NCI-H226 (cell line): ENCODE measurements around the gene GALNT16.
"Not testable (repeated sequence)": the region's sequence is repeated elsewhere in the genome, so short reads cannot be mapped to it uniquely, and the experiment has no call there.

ENCODE experiments used
- DNase-seq: peaks from one replicate; pipeline ENCODE4 v3.0.0-alpha.2; 2015

The GALNT16 gene

DNA sequence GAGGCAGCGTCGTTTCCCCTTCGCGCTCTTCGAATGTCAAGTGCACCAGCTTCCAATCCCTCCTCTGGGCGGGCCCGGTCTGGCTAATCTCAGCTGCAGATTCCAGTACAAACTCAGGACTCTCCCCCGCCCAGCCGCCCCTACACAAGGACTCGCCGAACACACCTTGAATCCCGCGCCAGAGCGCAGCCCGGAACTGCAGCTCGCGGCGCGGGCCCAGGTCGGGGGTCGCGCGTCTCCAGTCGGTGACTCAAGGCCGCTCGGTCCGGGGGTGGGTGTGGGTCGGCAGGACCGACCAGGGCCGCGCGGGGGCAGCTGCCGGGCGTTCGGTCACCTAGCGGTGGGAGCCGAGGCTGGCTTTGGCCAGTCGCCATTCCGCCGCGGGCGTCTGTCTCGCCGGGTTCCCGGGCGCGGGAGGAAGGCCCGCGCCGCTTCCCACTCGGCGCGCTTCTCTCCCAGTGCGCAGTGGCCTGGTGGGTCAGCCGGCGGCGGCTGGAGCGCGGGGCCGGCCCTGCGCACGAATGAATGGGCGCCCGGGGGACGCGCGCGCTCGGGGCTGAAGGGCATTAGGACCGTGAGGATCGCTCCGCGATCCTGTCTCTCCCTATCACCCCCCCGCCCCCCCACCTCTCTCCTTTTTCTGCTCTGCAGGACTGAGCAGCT lies at the start of gene GALNT16:
Gene GALNT16, plus strand, starts transcription at position 632 of the 663 bp plus-strand sequence. CDS start 133 bp downstream, outside the sequence.
- peak; percentile 37 for DNase-seq

DNA sequence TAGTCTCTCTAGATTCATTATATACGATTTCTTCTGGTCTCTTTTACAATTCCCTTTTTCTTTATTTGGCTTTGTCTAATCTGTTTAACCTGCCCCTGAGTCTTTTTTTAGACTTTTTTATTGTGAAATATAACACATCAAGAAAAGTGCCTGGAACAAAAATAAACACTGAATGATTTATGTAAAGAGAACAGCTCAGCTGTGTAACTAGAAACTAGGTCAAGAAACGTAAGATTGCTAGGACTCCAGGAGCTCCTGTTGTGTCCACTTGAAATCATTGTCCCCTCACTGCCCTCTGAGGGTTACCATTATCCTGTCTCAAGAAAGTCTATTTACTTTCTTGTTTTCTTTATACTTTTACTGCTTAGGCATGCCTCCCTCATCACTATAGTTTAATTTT lies 45.6 kb upstream of the GALNT16 start:
- no peak for DNase-seq

DNA sequence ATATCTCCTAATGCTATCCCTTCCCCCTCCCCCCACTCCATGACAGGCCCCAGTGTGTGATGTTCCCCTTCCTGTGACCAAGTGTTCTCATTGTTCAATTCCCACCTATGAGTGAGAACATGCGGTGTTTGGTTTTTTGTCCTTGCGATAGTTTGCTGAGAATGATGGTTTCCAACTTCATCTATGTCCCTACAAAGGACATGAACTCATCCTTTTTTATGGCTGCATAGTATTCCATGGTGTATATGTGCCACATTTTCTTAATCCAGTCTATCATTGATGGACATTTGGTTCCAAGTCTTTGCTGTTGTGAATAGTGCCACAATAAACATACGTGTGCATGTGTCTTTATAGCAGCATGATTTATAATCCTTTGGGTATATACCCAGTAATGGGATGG lies 42.3 kb upstream of the GALNT16 start:
- not testable (repeated sequence) for DNase-seq

DNA sequence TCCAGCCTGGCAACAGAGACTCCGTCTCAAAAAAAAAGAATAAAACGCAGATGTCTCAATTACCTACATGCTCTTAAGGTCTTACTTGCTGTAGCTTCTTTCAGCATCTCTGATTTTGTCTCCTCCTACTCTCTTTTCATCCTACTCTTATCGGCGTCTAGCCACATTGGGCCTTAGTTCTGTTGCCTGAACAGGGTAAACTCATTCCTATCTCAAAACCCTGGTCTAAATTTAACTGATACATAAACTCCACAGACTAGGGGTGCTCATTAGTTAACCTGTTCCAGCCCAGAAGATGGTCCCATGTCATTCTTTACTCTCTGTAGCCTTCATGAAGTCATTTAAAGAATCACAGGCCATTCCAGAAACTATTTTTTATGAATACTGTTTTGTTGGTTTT lies 35.0 kb upstream of the GALNT16 start:
- no peak for DNase-seq

DNA sequence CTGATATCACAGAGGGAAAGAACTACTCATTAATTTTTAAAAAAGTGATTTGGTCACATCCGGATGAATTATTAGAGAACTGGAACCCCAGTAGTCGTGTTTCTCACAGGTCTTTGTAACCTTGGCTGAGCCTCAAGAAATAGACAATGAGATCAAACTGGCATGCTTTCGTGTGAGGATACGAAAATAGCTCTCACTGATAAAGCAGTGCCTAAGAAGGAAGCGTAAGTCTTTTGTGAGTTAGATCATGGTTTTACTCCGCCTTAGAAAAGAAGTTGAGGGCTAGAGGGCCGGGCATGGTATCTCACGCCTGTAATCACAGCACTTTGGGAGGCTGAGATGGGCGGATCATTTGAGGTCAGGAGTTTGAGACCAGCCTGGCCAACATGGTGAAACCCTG lies 33.8 kb upstream of the GALNT16 start:
- no peak for DNase-seq

DNA sequence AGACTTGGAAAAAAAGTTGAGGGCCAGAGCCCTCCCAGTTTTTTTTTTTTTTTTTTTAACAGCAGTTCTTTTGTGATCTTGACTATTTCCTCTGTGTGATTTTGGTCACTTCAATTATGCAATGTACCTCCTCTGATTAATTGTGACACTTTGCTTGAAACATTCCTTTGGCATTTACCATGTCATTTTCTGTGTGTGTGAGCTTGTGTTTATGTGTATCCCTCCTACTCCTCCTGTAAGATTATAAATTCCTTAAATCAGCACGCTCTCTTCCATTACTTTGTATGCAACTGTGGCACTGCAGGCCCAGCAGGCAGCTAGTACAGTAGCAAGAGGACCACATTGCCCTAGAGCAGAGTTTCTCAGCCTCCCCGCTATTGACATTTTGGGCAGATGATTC lies 33.2 kb upstream of the GALNT16 start:
- no peak for DNase-seq

DNA sequence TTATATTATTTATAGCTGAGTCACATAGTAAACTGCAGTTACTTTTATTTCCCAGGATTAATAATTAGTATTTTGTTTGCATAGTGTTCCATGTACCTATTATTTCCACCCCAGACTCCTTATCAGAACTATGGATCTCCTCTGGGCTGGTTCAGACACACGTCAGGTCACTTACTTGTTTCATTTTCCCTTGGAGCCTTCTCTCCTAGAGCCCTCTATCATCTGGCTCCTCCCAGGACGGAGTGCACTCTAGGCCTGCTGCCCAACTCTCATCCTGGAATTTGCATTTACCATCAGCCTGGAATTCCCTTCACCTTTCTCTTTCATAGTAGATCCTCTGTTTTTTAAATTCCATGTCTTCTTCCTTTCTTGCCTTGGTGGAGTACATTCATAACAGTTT lies 28.5 kb upstream of the GALNT16 start:
- DNase-seq = peak; percentile 45

DNA sequence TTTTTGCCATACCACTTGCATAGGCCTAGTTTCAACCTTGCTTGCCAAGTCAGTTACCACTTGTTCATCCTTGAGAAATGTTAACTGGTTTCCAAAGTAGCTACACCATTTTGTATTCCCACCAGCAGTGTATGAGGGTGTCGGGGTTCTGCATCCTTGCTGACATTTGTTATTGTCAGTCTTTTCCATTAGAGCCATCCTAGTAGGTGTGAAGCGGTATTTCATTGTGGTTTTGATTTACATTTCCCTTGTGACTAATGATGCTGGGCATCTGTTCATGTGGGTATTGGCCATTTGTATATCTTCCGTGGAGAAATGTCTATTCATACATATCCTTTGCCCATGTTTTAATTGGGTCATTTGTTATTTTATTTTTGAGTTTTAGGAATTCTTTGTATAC lies 27.6 kb upstream of the GALNT16 start:
- DNase-seq = no peak

DNA sequence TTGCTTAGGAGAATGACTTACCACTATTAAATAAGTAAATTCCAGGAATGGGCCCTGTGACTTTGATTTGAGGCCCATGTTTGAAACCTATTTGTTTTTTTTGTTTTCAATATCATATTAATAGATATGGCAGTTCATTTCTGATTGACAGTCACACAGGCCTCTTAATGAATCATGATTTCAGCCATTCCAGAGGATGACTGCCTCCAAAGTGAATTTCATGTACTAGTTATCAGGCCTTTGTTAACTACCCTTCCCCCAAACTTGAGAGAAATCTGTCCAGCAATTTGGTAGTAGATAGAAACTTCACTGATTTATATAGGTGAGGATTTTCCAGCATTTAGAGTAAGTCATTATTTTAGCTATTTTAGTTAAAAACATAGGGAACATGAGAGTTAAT lies 25.9 kb upstream of the GALNT16 start:
- no peak for DNase-seq

DNA sequence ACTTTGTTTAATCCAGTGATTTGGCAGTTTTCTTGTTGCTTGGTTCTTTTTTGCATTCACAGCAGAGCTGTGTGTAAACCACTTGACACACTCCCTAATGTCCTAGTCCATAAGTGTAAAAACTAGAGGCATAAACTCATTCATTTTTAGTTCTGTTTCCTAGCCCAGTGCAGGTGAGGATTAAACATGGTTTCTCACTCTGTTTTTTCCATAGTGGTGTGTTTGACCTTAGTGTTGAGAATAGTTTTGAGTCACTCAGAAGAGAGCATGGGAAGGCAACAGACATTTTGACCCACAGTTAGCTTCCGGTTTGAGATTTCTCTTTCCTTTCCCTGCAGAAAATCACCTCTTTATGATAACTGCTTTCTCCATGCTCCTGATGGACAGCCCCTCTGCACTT lies 24.2 kb upstream of the GALNT16 start:
- DNase-seq = no peak

DNA sequence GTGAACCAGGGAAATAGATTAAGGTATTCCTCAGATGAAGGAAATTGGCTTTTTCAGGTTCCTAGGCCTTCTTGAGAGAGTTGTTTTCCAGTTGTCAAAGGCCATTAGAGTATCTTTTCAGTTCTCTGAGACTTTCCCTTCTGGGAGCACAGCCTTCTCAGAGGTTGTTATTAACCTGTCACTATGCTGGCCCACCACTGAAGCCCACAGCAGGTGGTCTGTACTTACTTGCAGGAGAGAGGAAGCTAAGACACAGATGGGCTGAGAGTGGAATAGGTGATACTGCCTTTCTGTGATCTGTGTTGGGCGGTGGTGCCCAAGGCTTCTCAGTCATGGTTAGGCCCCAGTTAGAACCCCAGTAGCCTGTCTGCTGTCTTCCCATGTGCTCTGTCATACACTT lies 22.8 kb upstream of the GALNT16 start:
- DNase-seq = no peak

DNA sequence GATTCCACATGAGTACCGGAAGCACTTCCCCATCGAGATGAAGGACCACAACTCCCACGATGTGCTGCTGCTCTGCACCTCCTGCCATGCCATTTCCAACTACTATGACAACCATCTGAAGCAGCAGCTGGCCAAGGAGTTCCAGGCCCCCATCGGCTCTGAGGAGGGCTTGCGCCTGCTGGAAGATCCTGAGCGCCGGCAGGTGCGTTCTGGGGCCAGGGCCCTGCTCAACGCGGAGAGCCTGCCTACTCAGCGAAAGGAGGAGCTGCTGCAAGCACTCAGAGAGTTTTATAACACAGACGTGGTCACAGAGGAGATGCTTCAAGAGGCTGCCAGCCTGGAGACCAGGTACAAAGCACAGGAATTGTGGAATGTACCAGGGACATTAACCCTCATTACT lies 22.4 kb upstream of the GALNT16 start:
- no peak for DNase-seq

DNA sequence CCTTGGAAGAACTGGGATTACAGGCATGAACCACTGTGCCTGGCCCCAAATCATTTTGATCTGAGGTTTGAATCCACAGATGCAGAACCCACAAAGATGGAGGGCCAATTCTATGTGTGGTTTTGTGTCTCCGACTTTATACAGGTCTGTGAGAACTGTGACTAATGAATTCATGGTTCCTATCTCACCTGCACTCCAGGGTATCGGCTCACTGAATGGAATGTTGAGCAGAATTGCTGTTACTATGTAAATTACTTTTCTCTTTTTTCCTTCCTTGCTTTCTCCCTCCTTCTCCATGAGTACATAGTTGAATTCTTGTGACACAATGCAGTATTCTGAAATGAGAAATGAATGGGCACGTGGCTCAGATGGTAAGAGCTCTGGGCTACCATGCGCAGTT lies 21.1 kb upstream of the GALNT16 start:
- no peak for DNase-seq

DNA sequence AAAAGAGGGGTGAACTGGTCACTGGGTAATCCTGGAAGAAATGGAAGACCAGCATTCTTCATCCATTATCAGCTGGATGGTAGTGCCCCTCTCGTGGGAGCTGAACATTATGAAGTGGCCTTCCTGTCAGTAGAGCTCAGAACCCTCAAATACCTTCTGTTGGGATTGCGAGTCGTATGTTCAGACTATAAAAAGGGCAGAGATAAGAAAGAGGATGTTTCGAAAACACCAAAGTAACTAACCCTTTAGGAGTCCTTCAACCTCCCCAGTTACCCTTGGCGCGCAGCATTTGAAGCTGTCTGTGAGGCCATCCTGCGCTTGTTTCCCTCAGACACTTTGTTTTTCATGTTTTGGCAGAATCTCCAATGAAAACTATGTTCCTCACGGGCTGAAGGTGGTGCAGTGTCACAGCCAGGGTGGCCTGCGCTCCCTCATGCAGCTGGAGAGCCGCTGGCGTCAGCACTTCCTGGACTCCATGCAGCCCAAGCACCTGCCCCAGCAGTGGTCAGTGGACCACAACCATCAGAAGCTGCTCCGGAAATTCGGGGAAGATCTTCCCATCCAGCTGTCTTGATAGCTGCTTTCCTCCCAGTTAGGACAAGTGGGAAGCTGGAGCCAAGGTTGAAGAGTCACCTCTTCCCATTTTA lies 19.3 kb upstream of the GALNT16 start:
- no peak for DNase-seq

DNA sequence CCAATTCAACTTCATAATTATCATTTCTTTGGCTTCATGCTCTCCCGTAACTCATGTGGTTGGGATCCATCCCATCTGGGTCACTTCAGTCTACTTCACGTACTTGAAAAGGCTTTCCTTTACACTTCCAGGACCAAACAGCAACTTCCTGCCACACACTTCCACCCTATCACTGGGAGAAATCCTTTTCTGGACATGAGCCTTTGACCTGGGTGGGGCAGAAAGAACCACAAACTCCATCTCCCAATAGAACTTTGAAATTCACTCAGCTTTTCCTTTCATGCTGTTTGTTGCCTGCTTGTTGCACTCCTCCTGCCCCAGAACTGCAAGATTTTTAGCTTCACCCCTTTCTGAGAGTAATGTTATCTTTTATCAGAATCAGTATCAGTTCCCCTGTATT lies 18.4 kb upstream of the GALNT16 start:
- no peak for DNase-seq

DNA sequence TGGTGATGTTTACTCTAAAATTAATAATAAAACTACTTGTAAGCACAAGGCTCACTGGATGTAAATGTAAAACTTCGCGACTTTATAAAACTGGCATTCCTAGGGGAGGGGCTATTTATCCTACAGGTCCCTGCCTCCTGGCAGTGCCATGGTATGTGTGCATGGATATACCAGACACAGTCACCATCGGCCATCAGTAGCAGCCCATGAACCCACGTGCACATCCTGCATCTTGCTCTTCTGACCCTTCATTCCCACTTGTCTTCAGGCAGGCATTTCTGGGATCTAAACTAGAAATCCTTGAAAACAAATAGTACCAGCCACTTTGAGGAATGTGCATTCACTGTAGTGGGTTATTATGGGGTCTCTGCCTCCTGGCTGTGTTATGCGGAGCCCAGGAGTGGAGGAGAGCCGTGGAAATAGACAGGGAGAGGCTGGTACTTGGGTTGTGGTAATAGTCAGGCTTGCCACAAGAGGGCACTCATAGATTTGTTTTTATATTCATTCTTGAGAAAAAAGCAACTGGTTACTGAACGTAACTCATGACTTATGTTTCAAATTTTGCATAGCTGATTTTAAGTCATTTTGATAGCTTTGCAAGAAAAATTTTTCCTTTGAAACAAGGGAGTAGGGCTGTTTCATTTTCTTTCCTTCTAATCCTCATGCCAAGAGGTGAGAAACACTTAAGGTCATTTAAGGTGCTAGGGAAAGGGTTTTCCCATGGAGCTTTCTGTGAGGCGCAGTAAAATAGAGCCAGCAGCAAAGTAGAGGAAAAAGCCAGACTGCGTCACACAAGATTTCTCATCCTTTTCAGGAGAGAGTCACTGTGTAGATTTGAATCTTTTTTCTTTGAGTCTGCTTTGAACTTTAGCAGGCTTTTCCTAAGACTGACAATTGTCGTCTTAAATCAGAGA lies 17.4 kb upstream of the GALNT16 start:
- peak; percentile 25 for DNase-seq

DNA sequence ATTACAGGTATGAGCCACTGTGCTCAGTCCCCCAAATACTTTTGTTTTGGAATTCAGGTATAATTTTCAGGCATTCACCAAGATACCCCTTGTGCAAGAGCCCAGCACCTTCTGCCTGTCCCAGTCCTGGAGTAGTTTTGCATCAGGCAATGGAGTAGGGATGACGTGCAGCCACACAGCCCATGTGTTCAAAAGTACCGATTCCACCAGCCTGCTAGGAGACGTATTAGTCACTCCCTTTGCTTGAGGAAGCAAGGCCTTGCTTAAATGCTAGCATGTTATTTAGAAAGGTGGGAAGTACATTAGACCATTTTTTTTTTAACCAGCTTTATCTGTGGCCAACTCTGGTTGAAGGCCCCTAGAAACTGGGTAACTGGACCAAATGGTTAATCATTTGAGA lies 15.0 kb upstream of the GALNT16 start:
- DNase-seq = no peak

DNA sequence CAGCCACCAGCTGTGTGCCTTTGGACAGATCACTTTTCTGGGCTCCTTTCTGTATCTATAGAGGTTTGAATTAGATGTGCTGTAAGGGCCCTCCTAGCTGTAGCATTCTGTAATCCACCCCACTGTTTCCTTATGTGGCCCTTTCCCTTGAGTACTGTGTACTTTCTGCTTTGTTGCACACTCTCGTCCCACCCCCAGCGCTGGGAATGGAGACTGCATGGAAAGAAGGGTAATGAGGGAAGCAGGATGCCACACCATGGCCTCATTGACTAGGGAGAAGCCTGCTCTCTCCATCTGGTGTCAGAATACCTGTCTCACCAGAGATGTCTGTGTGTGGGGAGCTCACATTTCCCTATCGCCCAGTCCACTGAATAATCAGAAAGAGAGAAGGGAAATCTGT lies 13.6 kb upstream of the GALNT16 start:
- DNase-seq = no peak

DNA sequence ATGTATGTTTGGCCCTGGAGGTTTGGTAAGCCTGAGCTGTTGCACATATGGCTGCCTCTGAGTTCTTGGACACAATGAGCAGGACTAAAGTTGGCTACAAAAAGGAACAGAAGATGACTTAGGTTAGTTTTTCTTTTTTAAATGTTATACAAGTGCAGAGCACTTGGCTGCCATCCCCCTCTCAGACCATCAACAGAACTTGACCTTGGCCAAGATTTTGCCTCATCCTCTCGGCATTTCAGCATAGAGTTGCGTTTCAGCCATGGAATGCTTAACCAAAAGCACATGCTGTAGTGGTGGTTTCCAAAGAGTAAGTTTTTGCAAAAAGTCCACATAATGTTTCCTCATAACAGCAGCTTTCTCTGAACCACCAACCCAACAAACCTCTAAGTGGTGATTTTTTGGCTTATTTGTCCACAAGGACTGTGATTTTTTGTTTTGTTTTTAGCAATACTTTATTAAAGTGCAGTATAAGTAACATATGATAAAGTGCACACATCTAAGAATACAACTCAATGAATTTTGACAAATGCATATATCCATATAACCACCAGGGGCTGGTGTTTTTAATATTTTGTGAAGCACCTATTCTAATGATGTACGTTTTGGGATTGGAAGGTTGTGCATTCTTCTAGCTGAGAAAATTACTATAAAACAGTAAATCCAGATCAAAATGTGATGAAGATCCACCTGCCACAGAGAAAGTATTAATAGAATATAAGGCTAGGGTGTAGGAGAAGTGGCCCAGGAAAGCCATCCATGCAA lies 12.1 kb upstream of the GALNT16 start:
- DNase-seq = no peak

DNA sequence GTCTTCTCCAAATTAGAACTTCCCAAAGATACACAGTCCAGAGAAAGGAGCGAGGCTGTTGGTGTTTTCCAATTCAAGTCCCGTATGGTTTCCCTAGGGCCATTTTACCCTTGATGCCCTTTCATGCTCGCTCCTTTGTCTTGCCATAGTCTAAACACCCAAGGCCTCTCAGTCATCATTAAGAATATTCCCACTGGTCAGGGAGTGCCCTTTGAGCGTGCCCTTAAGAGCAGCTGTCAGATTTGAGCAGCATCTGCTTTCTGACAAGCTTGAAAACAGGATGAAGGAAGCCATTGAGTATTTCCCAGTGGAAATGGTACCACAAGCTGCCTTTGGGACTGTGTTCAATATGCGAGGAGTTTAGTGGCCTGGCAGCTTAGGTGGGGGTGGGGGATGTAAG lies 10.4 kb upstream of the GALNT16 start:
- DNase-seq = no peak

DNA sequence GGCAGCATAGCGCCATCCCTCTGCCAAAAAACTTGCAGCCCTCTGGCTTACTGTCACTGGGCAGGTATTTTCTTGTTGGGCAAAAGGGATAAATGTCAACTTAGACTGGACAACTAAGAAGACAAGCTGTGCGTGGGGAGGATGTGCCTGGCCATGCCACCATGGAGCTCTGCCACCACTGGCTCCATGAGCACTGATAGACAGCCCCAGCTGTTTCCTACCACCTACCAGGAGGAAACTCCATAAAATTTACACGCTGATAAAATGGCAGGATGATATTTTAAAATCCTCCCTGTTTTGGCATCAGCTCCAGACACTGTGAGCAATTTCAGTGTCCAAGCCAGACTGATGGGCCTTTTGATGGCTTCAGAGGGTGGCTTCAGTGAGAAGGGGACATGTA lies 7.1 kb upstream of the GALNT16 start:
- no peak for DNase-seq

DNA sequence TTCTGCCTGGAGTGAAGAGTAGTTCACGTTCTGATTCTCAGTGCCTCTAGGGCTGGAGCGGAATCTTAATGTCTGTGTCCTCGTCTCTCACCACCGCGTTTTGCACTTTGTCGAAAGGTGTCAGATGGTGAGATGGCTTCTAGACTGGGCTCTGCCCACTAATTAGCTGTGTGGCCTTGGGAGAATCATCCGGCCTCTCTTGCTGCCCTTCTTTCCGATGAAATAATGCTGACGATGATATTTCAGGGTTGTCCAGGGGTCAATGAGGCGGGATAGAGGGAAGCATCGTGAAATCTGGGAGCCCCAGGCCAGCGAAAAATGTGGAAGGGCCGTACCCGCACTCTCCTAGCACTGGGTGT lies 811 bp upstream of the GALNT16 start:
- DNase-seq = no peak

DNA sequence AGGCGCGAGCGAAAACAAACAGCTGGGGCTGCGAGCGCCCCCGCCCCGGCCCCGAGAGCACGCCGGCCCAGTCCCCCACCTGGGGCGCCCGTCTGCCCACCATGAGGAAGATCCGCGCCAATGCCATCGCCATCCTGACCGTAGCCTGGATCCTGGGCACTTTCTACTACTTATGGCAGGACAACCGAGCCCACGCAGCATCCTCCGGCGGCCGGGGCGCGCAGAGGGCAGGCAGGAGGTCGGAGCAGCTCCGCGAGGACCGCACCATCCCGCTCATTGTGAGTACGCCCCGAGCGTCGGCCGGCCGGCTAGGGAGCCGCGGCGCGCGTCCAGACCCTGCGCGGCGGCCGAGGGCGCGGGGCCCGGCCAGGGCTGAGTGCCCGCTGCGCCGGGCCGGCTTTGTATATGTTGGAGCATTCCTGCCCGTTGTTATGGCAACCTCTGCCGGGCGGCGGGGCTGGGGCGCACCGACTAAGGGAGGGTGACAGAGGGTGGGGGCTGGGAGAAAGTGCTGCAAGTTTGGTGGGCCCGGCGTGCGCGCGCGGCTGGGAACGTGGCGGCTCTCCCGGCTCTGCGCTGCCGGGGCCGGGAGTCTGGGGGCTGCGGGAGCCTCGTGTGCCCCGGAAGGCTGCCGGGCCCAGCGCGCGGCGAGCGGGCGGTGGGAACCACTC lies 367 bp downstream of the GALNT16 start:
- DNase-seq = no peak
